22Rv1 (cell line): ENCODE data around the gene DGCR2.
"Not testable (repeated sequence)": the region's sequence is repeated elsewhere in the genome, so short reads cannot be mapped to it uniquely, and the experiment has no call there.

Experiments used
- ZFX ChIP-seq: fragments of 450-650 bp; IDR thresholded peaks from 2 replicates; pipeline ENCODE4 v1.6.1; 2017; ENCODE audit warnings: antibody characterized with exemption, borderline replicate concordance
- TF ChIP-seq, protein P1 (sequence below): fragments of 450-650 bp; IDR thresholded peaks from 2 replicates; pipeline ENCODE4 v1.5.1; 2017; ENCODE audit warnings: mild to moderate bottlenecking

GRCh38 chr22:19035126-19035473, 87.1 kb downstream of the DGCR2 start:
- TF ChIP-seq, protein P1, sequence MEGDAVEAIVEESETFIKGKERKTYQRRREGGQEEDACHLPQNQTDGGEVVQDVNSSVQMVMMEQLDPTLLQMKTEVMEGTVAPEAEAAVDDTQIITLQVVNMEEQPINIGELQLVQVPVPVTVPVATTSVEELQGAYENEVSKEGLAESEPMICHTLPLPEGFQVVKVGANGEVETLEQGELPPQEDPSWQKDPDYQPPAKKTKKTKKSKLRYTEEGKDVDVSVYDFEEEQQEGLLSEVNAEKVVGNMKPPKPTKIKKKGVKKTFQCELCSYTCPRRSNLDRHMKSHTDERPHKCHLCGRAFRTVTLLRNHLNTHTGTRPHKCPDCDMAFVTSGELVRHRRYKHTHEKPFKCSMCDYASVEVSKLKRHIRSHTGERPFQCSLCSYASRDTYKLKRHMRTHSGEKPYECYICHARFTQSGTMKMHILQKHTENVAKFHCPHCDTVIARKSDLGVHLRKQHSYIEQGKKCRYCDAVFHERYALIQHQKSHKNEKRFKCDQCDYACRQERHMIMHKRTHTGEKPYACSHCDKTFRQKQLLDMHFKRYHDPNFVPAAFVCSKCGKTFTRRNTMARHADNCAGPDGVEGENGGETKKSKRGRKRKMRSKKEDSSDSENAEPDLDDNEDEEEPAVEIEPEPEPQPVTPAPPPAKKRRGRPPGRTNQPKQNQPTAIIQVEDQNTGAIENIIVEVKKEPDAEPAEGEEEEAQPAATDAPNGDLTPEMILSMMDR = not testable (repeated sequence)
- TF ChIP-seq ZFX = not testable (repeated sequence)
